ENCODE results near the gene FARP1.

DNA sequence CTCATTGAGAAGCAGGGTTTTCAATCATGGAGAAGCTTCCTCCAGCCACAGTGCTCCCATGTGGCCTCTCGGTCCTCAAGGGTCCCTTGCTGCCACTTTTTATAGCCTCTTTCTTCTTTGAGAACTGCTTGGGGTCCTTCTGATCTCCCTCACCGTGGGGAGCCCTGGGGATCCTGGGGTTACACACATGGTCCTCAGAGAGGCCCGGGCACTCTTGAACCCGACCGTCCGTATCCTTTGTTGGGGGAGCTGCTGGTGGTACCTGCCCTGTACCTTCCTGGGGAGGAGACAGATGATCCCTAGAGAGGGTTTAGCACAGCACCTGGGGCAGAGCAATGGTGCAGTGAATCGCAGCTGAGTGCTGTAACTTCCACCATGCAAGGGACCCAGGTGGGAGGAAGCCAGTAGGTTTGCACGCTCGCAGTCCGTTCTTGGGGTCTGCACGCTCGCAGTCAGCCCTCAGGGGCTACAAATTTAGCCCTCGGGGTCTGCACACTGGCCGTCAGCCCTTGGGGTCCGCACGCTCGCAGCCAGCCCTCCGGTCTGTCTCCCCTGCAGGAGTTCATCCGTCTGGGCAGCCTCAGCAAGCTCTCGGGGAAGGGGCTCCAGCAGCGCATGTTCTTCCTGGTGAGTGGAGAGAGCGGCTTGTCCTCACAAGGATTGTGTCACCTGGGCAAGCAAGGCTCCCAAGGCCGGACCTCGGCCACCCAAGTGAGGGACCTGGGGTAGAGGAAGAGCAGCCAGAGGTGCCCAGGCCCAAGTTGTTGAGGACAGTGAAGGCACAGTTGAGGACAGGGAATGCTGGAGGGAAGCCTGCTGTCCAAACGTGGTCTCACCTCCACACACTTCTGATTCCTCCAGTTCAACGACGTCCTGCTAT lies 295.6 kb downstream of the FARP1 start:
- no peak for TF ChIP-seq CTCF (IDR thresholded peaks at IDR 0.05)
- no peak for TF ChIP-seq POLR2A (IDR thresholded peaks at IDR 0.05)
